HL-60 (cell line): ENCODE data around the gene RPP30.

Experiments
- DNase-seq, 2 experiments: peaks; one replicate each; pipeline ENCODE4 v3.0.0-alpha.2; 2010 to 2020; ENCODE audit warnings: low read depth in 1 of 2, low spot score in 1 of 2
- H3K27ac ChIP-seq: fragments of 250-450 bp; sonication (Bioruptor Pico); replicated peaks from 2 replicates; pipeline ENCODE4 v1.5.1; 2020; ENCODE audit warnings: mild to moderate bottlenecking, moderate library complexity
- H3K27me3 ChIP-seq: fragments of 250-450 bp; sonication (Bioruptor Pico); 2 replicates; pipeline ENCODE4 v1.5.1; 2021; ENCODE audit warnings: mild to moderate bottlenecking, moderate library complexity; ENCODE audit not compliant: insufficient read depth, poor library complexity, severe bottlenecking
- H3K4me3 ChIP-seq: replicated peaks from 2 replicates; pipeline ENCODE4 v1.5.1; 2011; ENCODE audit warnings: mild to moderate bottlenecking, control low read depth, low read length; ENCODE audit not compliant: insufficient read depth
- GABPA ChIP-seq: IDR thresholded peaks from 2 replicates; pipeline ENCODE4 v1.6.1; 2012; ENCODE audit warnings: low read depth
- POLR2AphosphoS5 ChIP-seq: IDR thresholded peaks from 2 replicates; pipeline ENCODE4 v1.6.1; 2012; ENCODE audit warnings: low read depth
- SPI1 ChIP-seq: IDR thresholded peaks from 2 replicates; pipeline ENCODE4 v1.6.1; 2012; ENCODE audit warnings: low read depth, mild to moderate bottlenecking, borderline replicate concordance
- TF ChIP-seq, protein P1 (sequence below): IDR thresholded peaks from one replicate; pipeline ENCODE4 v1.5.1; 2011; ENCODE audit warnings: low read length, control low read depth, inconsistent platforms; ENCODE audit not compliant: insufficient read depth
- TF ChIP-seq, protein P2 (sequence below): IDR thresholded peaks from 2 replicates; pipeline ENCODE4 v1.6.1; 2012; ENCODE audit warnings: low read depth; ENCODE audit not compliant: insufficient replicate concordance

The RPP30 gene

DNA sequence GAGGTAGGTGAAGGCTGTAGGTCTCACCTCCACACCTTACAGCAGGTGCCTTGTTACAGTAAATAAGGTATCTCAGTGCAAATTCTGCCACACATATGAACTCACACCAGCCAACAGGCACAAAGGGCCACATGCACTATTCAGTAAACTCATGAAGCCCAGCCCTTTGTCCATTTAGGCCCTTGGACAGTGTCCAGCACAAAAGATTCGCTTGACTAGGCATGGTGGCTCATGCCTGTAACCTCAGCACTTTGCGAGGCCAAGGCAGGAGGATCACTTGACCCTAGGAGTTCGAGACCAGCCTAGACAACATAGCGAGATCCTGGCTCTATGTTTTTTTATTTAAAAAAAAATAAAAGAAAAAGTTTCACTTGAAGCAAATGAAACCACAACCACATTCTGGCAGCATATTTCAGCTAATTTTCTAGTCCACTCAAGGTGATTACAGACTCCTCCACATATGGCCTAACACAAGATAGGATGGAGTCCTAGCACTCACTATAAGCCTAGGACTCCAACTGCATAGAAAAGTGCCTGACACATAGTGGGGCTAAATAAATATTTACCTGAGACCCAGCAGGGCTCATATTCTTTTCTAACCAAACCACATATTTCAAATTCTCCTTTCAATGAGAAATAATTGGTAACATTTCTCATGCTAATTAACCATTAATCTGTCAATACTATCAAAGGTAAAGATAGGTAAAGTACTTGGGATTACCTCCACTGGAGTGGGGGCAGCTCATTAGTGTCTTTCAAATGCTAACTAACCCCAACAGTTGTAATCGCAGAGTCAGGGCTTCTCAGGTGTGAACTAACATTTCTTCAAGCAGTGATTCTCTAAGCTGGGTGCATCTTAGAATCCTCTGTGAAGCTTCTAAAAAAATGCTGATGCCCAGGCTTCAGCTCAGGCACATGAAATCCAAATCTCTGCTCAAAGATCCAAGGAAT is 53.6 kb downstream of the RPP30 start:
- no peak overlapping the region for H3K4me3 ChIP-seq
- no peak overlapping the region for H3K27ac ChIP-seq
- no peak for DNase-seq
- TF ChIP-seq, protein P1, sequence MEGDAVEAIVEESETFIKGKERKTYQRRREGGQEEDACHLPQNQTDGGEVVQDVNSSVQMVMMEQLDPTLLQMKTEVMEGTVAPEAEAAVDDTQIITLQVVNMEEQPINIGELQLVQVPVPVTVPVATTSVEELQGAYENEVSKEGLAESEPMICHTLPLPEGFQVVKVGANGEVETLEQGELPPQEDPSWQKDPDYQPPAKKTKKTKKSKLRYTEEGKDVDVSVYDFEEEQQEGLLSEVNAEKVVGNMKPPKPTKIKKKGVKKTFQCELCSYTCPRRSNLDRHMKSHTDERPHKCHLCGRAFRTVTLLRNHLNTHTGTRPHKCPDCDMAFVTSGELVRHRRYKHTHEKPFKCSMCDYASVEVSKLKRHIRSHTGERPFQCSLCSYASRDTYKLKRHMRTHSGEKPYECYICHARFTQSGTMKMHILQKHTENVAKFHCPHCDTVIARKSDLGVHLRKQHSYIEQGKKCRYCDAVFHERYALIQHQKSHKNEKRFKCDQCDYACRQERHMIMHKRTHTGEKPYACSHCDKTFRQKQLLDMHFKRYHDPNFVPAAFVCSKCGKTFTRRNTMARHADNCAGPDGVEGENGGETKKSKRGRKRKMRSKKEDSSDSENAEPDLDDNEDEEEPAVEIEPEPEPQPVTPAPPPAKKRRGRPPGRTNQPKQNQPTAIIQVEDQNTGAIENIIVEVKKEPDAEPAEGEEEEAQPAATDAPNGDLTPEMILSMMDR = no peak
- TF ChIP-seq SPI1 (no peak), POLR2AphosphoS5 (no peak), GABPA (no peak)
- TF ChIP-seq, protein P2, sequence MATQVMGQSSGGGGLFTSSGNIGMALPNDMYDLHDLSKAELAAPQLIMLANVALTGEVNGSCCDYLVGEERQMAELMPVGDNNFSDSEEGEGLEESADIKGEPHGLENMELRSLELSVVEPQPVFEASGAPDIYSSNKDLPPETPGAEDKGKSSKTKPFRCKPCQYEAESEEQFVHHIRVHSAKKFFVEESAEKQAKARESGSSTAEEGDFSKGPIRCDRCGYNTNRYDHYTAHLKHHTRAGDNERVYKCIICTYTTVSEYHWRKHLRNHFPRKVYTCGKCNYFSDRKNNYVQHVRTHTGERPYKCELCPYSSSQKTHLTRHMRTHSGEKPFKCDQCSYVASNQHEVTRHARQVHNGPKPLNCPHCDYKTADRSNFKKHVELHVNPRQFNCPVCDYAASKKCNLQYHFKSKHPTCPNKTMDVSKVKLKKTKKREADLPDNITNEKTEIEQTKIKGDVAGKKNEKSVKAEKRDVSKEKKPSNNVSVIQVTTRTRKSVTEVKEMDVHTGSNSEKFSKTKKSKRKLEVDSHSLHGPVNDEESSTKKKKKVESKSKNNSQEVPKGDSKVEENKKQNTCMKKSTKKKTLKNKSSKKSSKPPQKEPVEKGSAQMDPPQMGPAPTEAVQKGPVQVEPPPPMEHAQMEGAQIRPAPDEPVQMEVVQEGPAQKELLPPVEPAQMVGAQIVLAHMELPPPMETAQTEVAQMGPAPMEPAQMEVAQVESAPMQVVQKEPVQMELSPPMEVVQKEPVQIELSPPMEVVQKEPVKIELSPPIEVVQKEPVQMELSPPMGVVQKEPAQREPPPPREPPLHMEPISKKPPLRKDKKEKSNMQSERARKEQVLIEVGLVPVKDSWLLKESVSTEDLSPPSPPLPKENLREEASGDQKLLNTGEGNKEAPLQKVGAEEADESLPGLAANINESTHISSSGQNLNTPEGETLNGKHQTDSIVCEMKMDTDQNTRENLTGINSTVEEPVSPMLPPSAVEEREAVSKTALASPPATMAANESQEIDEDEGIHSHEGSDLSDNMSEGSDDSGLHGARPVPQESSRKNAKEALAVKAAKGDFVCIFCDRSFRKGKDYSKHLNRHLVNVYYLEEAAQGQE = no peak
- peaks cover 3% of the 10 kb centered on the region for H3K27me3 ChIP-seq

DNA sequence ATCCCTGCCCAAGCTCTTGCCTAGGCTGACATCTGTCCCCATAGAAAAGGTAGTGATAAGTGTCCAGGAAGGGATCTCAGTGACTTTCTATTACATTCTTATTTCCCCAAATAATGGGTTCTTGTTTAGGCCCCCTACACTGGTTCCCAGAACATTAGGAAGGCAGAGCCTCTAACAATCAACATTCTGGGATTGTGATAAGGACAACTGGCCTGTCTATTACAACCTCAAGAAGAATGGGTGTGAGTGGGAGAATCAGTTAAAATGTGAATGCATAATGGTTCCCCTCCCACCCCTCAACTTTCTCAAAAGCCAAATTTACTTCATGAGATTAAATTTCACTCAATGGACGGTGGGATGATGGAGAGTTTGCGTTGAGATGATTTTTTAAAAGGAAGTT is 55.5 kb downstream of the RPP30 start:
- Histone ChIP-seq H3K27me3 (no peaks in the 10 kb centered on the region), H3K27ac (no peak overlapping the region), H3K4me3 (no peak overlapping the region)
- DNase-seq = no peak
- TF ChIP-seq, protein P1 = no peak
- no peak for TF ChIP-seq GABPA

DNA sequence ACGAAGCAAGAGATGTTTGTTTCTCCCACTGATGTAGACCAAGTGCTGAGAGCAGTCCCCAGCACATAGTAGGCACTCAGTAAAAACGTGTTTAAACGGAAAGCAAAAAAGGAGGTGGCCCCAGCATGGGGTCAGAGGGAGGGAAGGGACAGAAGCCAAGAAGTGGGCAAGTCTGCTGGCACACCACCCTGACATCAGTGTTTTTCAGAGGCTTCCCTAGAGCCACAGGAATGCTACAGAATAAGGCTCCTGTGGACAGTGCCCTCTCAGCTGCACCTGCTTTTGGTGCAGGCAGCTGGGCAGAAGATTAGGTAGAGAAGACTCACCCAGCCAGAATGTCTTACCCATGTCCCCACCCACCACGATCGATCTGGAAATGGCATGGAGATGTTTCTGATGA is 57.4 kb downstream of the RPP30 start:
- Histone ChIP-seq H3K27me3 (no peaks in the 10 kb centered on the region), H3K4me3 (no peak overlapping the region), H3K27ac (no peak overlapping the region)
- TF ChIP-seq, protein P1 = no peak
- no peak for TF ChIP-seq GABPA
- no peak for TF ChIP-seq SPI1
- TF ChIP-seq, protein P2 = no peak
- no peak for TF ChIP-seq POLR2AphosphoS5
- DNase-seq = no peak
